Mucosa of stomach (tissue), 1 donor: ENCODE measurements around the gene AIFM3.
"Not testable (repeated sequence)": the region's sequence is repeated elsewhere in the genome, so short reads cannot be mapped to it uniquely, and the experiment has no call there.

Experiments
- H3K27me3 ChIP-seq: one replicate; pipeline ENCODE4 v1.7.0; 2013; ENCODE audit warnings: mild to moderate bottlenecking, low read length; ENCODE audit not compliant: control insufficient read depth, insufficient read depth
- H3K36me3 ChIP-seq: one replicate; pipeline ENCODE4 v1.7.0; 2013; ENCODE audit warnings: low read length; ENCODE audit not compliant: control insufficient read depth, insufficient read depth
- H3K4me1 ChIP-seq: one replicate; pipeline ENCODE4 v1.7.0; 2013; ENCODE audit warnings: mild to moderate bottlenecking, low read length; ENCODE audit not compliant: control insufficient read depth, insufficient read depth
- H3K4me3 ChIP-seq: one replicate; pipeline ENCODE4 v1.7.0; 2013; ENCODE audit warnings: low read length
- H3K9ac ChIP-seq: one replicate; pipeline ENCODE4 v1.7.0; 2013; ENCODE audit warnings: mild to moderate bottlenecking, low read length, moderate library complexity
- H3K9me3 ChIP-seq: one replicate; pipeline ENCODE4 v1.7.0; 2013; ENCODE audit warnings: mild to moderate bottlenecking, low read length, moderate library complexity; ENCODE audit not compliant: control insufficient read depth
- donor health status: Pancreatic carcinoma.

Gene AIFM3

DNA sequence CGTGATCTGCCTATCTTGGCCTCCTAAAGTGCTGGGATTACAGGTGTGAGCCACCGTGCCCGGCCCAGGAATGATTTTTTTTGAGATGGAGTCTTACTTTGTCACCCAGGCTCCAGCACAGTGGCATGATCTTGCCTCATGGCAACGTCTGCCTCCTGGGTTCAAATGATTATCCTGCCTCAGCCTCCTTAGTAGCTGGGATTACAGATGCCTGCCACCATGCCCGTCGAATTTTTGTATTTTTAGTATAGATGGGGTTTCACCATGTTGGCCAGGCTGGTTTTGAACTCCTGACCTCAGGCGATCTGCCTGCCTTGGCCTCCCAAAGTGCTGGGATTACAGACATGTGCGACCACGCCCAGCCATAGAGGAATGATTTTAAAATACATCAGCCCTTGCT is 32.0 kb upstream of the AIFM3 start:
- not testable (repeated sequence) for H3K36me3 ChIP-seq, H3K4me3 ChIP-seq, H3K9me3 ChIP-seq, H3K27me3 ChIP-seq, H3K9ac ChIP-seq
- peaks cover 28% of the 10 kb centered on the region for H3K4me1 ChIP-seq

DNA sequence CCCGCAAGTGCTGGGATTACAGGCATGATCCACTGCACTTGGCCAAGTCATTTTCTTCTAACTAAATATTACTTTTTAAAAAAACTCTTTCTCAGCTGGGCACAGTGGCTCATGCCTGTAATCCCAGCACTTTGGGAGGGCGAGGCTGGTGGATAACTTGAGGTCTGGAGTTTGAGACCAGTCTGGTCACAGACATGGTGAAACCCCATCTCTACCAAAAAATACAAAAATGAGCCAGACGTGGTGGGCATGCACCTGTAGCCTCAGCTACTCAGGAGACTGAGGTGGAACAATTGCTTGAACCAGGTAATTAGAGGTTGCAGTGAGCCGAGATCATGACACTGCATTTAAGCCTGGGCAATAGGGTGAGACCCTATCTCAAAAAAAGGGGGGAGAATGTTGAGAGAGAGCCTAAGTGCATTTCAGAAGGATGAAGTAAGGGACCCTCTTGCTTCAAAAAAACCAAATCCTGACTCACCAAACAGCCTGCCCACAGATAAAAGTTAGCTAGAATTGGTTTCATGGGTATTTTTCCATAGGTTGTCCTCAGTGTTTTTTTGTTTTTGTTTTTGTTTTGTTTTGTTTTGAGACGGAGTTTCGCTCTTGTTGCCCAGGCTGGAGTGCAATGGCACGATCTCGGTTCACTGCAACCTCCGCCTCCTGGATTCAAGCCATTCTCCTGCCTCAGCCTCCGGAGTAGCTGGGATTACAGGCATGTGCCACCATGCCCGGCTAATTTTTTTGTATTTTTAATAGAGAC is 31.1 kb upstream of the AIFM3 start:
- not testable (repeated sequence) for H3K27me3 ChIP-seq, H3K9ac ChIP-seq, H3K4me3 ChIP-seq, H3K9me3 ChIP-seq, H3K36me3 ChIP-seq
- H3K4me1 ChIP-seq = peaks cover 33% of the 10 kb centered on the region

DNA sequence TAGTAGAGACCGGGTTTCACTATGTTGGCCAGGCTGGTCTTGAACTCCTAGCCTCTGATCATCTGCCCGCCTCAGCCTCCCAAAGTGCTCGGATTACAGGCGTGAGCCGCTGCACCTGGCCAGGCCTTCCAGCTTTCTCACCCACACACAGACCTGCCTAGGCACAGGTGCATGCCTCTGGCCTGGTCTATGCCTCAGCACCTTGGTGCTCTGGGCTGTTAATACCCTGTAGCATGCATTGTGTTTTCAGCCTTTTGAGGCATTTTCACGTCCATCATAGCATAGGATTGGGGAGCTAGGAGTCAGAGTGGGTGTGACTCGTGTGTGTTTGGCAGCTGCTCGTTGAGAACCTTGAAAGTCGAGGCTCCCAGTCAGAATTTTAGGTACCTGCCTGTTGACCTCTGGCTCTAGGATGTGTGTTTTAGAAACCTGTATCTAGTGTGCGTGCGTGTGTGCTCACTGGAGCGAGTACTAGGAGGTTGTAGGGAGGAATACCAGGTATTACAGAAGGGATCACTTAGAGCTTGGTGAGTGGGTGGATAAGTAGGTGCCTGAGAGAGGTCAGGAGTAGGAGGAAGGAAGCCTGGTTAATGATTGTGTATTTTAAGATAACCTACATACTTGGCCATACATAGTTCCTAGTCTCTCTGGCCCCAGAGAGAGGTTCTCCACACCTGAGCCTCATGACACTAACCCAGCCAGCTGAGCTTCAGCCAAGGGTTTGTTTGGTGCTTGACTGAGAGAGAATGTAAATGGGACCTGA is 29.8 kb upstream of the AIFM3 start:
- H3K27me3 ChIP-seq = no peaks in the 10 kb centered on the region
- H3K4me1 ChIP-seq = peaks cover 30% of the 10 kb centered on the region
- H3K36me3 ChIP-seq = no peaks in the 10 kb centered on the region
- no peak overlapping the region for H3K9ac ChIP-seq
- H3K9me3 ChIP-seq = no peaks in the 10 kb centered on the region
- H3K4me3 ChIP-seq = no peak overlapping the region

DNA sequence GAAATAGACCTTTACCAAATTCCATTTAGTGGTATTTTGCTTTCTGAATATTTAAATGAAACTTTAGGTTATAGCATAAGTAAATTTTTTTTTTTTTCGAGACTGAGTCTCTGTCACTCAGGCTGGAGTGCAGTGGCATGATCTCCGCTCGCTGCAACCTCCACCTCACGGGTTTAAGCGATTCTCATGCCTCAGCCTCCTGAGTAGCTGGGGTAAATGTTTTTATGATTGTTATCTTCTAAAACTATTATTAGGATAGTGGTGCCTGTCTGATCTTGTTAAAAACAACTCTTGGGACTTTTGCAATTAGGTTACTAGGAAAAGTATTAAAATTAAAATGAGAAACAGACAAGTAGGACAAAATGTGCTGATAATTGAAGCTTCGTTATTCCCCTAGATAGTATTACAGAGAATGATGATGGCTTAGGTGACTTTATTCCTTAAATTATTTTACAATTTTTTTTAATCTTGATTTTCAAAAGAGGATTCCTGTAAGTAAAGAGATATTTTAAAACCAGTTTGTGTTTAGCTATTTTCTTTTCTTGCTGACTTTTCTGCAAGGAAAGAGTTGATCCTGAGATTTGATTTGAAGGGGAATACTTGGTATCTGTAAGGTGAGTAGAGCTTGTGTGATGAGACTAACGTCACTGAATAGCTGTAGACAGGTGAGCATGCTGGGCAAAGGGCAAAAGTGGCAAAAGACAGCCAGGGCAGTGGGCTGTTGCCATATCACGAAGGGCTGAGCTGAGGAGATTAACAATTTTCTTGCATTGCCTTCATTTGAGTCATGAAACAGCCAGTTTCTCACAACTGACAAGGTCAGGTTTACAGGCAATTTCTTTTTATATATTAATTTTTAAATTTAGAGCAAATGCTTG is 29.0 kb upstream of the AIFM3 start:
- H3K9ac ChIP-seq = no peak overlapping the region
- H3K27me3 ChIP-seq = no peaks in the 10 kb centered on the region
- no peaks in the 10 kb centered on the region for H3K9me3 ChIP-seq
- H3K36me3 ChIP-seq = no peaks in the 10 kb centered on the region
- H3K4me3 ChIP-seq = no peak overlapping the region
- H3K4me1 ChIP-seq = peaks cover 28% of the 10 kb centered on the region

DNA sequence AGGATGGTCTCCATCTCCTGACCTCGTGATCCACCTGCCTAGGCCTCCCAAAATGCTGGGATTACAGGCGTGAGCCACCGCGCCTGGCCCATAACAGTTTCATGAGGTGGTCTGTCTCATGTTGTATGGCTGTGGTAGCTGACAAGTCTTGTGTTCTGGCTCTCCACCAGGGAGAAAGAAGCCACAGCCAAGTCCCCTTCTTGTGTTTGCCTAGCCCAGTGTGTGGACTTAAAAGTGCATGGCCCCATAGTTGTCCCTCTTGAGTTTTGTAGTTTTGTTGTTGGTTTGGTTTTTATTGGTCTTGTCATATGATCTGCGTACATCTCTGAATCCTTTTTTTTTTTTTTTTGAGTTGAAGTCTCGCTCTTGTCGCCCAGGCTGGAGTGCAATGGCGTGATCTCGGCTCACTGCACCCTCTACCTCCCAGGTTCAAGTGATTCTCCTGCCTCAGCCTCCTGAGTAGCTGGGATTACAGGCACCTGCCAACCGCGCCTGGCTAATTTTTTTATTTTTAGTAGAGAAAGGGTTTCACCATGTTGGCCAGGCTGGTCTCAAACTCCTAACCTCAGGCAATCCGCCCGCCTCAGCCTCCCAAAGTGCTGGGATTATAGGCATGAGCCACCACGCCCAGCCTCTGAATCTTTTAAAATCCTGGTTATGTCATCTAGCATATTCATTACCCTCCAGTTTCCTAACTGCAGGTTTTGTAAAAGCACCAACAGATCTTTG is 27.4 kb upstream of the AIFM3 start:
- not testable (repeated sequence) for H3K4me3 ChIP-seq, H3K9ac ChIP-seq
- H3K4me1 ChIP-seq = peaks cover 28% of the 10 kb centered on the region

DNA sequence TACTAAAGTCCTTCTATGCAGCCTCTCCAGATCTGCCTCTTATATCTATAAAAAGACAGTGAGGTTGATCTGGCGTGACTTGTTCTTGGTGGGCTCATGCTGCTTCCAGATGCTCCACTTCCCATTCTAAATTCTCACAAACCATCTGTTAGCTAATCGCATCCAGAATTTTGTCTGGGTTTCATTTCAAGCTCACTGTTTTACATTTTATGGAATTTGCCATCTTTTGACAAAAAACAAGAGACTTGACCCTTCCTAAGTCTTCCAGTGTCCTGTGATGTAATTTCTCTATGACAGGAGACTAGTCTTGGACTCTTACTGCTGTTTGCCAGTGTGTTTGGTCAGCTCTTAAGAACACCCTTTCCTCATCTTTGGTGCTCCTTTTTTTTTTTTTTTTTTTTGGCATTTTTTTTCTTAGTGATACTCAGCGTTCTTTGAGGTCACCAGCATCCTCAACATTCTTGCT is 26.8 kb upstream of the AIFM3 start:
- Histone ChIP-seq H3K9ac (no peak overlapping the region), H3K4me1 (peaks cover 28% of the 10 kb centered on the region), H3K27me3 (no peaks in the 10 kb centered on the region), H3K36me3 (no peaks in the 10 kb centered on the region), H3K9me3 (no peaks in the 10 kb centered on the region), H3K4me3 (no peak overlapping the region)

More for the DNA sequence above, 27.4 kb upstream of the AIFM3 start:
- not testable (repeated sequence) for H3K27me3 ChIP-seq, H3K9me3 ChIP-seq, H3K36me3 ChIP-seq

DNA sequence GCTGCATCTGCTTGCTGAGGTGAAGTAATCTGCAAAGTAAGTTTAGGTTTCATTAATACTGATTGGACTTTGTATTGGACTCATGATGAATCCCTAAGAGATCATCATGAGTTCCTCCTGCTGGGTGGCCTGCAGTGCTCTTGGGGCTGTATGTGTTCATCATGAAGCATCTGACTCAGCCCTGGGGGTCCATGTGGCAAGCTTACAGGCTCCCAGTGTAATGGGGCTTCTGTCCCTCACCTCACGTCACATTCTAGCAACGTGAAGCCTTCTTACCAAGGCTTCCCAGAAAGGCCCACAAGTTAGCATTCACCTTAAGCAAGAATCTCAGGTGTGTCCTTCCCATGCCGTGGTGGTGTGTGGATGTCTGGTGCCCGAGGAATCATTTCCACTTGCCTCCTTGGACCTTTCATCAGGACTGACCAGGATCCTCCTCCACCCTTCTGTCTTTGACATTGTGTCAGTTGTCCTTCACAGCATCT is 26.1 kb upstream of the AIFM3 start:
- no peak overlapping the region for H3K9ac ChIP-seq
- no peaks in the 10 kb centered on the region for H3K36me3 ChIP-seq
- H3K4me3 ChIP-seq = no peak overlapping the region
- no peaks in the 10 kb centered on the region for H3K9me3 ChIP-seq
- H3K27me3 ChIP-seq = no peaks in the 10 kb centered on the region
- peaks cover 28% of the 10 kb centered on the region for H3K4me1 ChIP-seq

DNA sequence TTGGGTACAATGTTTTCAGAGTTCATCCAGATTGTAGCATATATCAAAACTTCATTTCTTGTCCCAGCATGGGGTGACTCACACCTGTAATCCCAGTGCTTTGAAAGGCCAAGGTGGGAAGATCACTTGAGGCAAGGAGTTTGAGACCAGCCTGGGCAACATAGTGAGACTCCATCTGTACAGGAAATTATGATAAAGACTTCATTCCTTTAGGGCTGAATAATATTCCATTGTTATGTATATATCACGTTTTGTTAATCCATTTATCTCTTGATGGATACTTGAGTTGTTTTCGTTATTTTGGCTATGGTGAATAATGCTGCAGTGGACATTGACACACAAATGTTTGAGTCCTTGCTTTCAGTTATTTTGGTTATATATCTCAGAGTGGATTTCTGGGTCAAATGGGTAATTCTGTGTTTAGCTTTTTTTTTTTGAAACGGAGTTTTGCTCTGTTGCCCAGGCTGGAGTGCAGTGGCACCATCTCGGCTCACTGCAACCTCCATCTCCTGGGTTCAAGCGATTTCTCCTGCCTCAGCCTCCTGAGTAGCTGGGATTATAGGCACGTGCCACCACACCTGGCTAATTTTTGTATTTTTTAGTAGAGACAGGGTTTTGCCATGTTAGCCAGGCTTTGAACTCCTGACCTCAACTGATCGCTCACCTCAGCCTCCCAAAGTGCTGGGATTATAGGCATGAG is 24.7 kb upstream of the AIFM3 start:
- H3K4me1 ChIP-seq = peaks cover 26% of the 10 kb centered on the region
- H3K27me3 ChIP-seq, H3K9ac ChIP-seq, H3K36me3 ChIP-seq, H3K4me3 ChIP-seq, H3K9me3 ChIP-seq: not testable (repeated sequence)

DNA sequence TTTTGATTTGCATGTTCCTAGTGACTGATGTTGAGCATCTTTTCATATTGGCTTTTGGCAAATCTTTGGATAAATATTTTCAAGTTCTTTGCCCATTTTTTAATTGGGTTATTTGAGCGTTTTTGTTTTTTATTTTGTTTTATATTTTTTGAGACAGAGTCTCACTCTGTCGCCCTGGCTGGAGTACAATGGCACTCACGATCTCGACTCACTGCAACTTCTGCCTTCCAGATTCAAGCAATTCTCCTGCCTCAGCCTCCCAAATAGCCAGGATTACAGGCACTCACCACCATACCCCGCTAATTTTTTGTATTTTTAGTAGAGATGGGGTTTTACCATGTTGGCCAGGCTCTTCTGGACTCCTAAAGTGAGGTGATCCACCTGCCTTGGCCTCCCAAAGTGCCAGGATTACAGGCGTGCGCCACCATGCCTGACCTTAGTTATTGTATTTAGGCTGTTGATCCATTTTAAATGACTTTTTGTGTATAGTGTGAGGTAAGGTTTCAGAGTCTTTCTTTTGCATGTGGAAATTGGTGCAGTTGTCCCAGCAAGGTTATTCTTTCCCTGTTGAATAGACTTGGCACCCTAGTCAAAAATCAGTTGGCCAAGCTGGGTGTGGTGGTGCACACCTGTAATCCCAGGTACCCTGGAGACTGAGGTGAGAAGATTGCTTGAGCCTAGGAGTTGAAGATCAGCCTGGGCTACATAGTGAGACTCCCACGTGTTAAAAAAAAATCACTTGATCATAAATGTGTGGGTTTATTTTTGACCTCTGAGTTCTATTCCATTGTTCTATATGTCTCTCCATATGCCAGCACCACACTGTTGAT is 23.7 kb upstream of the AIFM3 start:
- Histone ChIP-seq H3K9ac (no peak overlapping the region), H3K9me3 (no peaks in the 10 kb centered on the region), H3K4me3 (no peak overlapping the region), H3K27me3 (no peaks in the 10 kb centered on the region), H3K36me3 (no peaks in the 10 kb centered on the region), H3K4me1 (peaks cover 16% of the 10 kb centered on the region)

DNA sequence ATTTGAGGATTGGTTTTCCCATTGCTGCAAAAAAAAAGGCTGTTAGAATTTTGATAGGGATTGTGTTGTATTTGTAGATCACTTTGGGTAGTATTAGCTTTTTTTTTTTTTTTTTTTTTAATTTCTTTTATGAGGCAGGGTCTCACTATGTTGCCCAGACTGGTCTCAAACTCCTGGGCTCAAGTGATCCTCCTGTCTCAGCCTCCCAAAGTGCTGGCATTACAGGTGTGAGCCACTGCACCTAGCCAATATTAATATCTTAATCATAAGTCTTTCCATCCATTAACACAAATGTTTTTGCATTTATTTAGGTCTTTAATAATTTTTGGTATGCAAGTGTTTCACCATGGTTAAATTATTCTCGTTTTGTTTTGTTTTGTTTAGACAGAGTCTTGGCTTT is 23.0 kb upstream of the AIFM3 start:
- H3K4me3 ChIP-seq = no peak overlapping the region
- no peaks in the 10 kb centered on the region for H3K36me3 ChIP-seq
- H3K9me3 ChIP-seq = no peaks in the 10 kb centered on the region
- H3K9ac ChIP-seq = no peak overlapping the region
- H3K4me1 ChIP-seq = peaks cover 9% of the 10 kb centered on the region
- H3K27me3 ChIP-seq = no peaks in the 10 kb centered on the region
